A549 (cell line): ENCODE results near the gene CD22. TPM values are rescaled to one million over a fixed set of nuclear protein-coding genes. Genes with fewer than 3 reads are reported as not detected.

ENCODE experiments used
- ATAC-seq, 2 experiments: fragments of 200-7000 bp in 1 of 2; fragments of >200 bp in 1 of 2; cut with Nextera tagmentation in 1 of 2; cut with Tn5 transposase in 1 of 2; 3 replicates each; pipeline versions ENCODE4 v1.8.0 to v1.9.1; 2018 to 2020; ENCODE audit warnings: mild to moderate bottlenecking in 1 of 2, moderate library complexity in 1 of 2
- CTCF ChIA-PET: fragments of 300-600 bp; sonication (Branson Sonifier 250); formaldehyde crosslinking; extraction: SDS; loops from one replicate; lab custom pipeline; 2021; ENCODE audit warnings: antibody characterized with exemption, inconsistent platforms; lab: Yijun Ruan, JAX
- POLR2A ChIA-PET: fragments of 350-600 bp; formaldehyde crosslinking; extraction: SDS; loops from one replicate; lab custom pipeline; 2021; ENCODE audit warnings: antibody characterized with exemption, inconsistent platforms; lab: Yijun Ruan, JAX
- DNase-seq, 2 experiments: peaks; one replicate each; pipeline versions ENCODE4 v3.0.0 to v3.0.0-alpha.2; 2011 to 2016; ENCODE audit warnings: low read depth in 1 of 2, low spot score in 1 of 2
- FAIRE-seq: peaks from 2 replicates; lab custom pipeline; 2011; peaks lifted over from hg19 to GRCh38; lab: Jason Lieb, UNC
- H3K27ac ChIP-seq, 2 experiments: fragments of >200 bp; sonication (Bioruptor Twin); formaldehyde crosslinking; 3 replicates each; pipeline ENCODE4 v1.5.1; 2016 to 2017
- H3K4me1 ChIP-seq: fragments of >200 bp; sonication (Bioruptor Twin); formaldehyde crosslinking; 3 replicates; pipeline ENCODE4 v1.6.1; 2016
- H3K4me2 ChIP-seq: fragments of >200 bp; sonication (Bioruptor Twin); formaldehyde crosslinking; 3 replicates; pipeline ENCODE4 v1.6.1; 2016
- H3K4me3 ChIP-seq: fragments of >200 bp; sonication (Bioruptor Twin); formaldehyde crosslinking; 3 replicates; pipeline ENCODE4 v1.5.1; 2016
- H3K9me3 ChIP-seq: fragments of >200 bp; sonication (Bioruptor Twin); formaldehyde crosslinking; 3 replicates; pipeline ENCODE4 v1.6.1; 2016
- CHD2 ChIP-seq: fragments of 150-350 bp; IDR thresholded peaks from 2 replicates; pipeline ENCODE4 v1.6.1; 2014; ENCODE audit warnings: low read length; ENCODE audit not compliant: partially characterized antibody
- CHD4 ChIP-seq: fragments of 200-600 bp; sonication (generic); IDR thresholded peaks from 2 replicates; pipeline ENCODE4 v1.6.1; 2016; ENCODE audit warnings: antibody characterized with exemption, mild to moderate bottlenecking, borderline replicate concordance
- EHMT2 ChIP-seq: fragments of 200-600 bp; sonication (generic); IDR thresholded peaks from 2 replicates; pipeline ENCODE4 v1.6.1; 2016; ENCODE audit warnings: antibody characterized with exemption, low read depth, mild to moderate bottlenecking, moderate library complexity
- ESRRA ChIP-seq: fragments of 150-350 bp; IDR thresholded peaks from 2 replicates; pipeline ENCODE4 v1.6.1; 2014; ENCODE audit warnings: mild to moderate bottlenecking, low read length, borderline replicate concordance
- HDAC2 ChIP-seq: fragments of 200-600 bp; sonication (generic); IDR thresholded peaks from 2 replicates; pipeline ENCODE4 v1.6.1; 2016
- HOXA7 ChIP-seq: fragments of 250-450 bp; sonication (Bioruptor Pico); IDR thresholded peaks from 2 replicates; pipeline ENCODE4 v1.5.0; 2020; ENCODE audit warnings: mild to moderate bottlenecking, moderate library complexity
- HOXB5 ChIP-seq: fragments of 250-450 bp; sonication (Bioruptor Pico); IDR thresholded peaks from 2 replicates; pipeline ENCODE4 v1.5.0; 2020; ENCODE audit warnings: mild to moderate bottlenecking, moderate library complexity
- JUN ChIP-seq, 2 experiments: fragments of >200 bp; sonication (Bioruptor Twin); formaldehyde crosslinking; IDR thresholded peaks; 2 replicates in 1 of 2; 3 replicates in 1 of 2; pipeline ENCODE4 v1.6.1; 2016 to 2017
- MAZ ChIP-seq: fragments of 150-350 bp; IDR thresholded peaks from 2 replicates; pipeline ENCODE4 v1.6.1; 2014; ENCODE audit warnings: antibody characterized with exemption, low read depth, low read length, borderline replicate concordance
- NR3C1 ChIP-seq: fragments of >200 bp; sonication (Bioruptor Twin); formaldehyde crosslinking; IDR thresholded peaks from 3 replicates; pipeline ENCODE4 v1.6.1; 2017
- PHF8 ChIP-seq: fragments of 200-600 bp; sonication (generic); IDR thresholded peaks from 2 replicates; pipeline ENCODE4 v1.6.1; 2016; ENCODE audit warnings: low read depth, mild to moderate bottlenecking, antibody characterized with exemption, moderate library complexity, borderline replicate concordance
- POLR2A ChIP-seq: IDR thresholded peaks from 2 replicates; pipeline ENCODE4 v1.6.1; 2012; ENCODE audit warnings: mild to moderate bottlenecking, low read length
- RAD21 ChIP-seq, 2 experiments: fragments of >200 bp in 1 of 2; sonication (Bioruptor Twin) in 1 of 2; formaldehyde crosslinking in 1 of 2; IDR thresholded peaks in 1 of 2; conservative IDR thresholded peaks in 1 of 2; 2 replicates in 1 of 2; 3 replicates in 1 of 2; pipeline ENCODE4 v1.6.1; 2012 to 2018; ENCODE audit warnings: inconsistent platforms in 1 of 2
- SMC3 ChIP-seq: fragments of >200 bp; sonication (Bioruptor Twin); formaldehyde crosslinking; IDR thresholded peaks from 3 replicates; pipeline ENCODE4 v1.6.1; 2018; ENCODE audit warnings: inconsistent platforms
- ZSCAN20 ChIP-seq: fragments of 250-450 bp; sonication (Bioruptor Pico); IDR thresholded peaks from 2 replicates; pipeline ENCODE4 v1.8.0; 2022; ENCODE audit warnings: mild to moderate bottlenecking, moderate library complexity
- WGBS: methylation state at CpG from one replicate; pipeline ENCODE4 v1.1.6; 2017; ENCODE audit errors: missing lambda C conversion rate; 5-methylcytosine and 5-hydroxymethylcytosine counted together
- polyA plus RNA-seq, 4 experiments: library from polyadenylated mRNA; depleted of rRNA in 3 of 4; stranded (reverse); fragments of >200 nt; fragmentation: RNase III in 1 of 4; extraction: RNeasy Plus Mini Kit Qiagen cat#74134 plus additional on column Dnase treatment in 1 of 4; gene quantifications; 2 replicates in 3 of 4; 3 replicates in 1 of 4; pipeline ENCODE4 v1.2.3, GENCODE V29; 2011 to 2017
- TF ChIP-seq, protein P1 (sequence below): IDR thresholded peaks from 2 replicates; pipeline ENCODE4 v1.6.1; 2012
- TF ChIP-seq, protein P2 (sequence below): fragments of 200-600 bp; sonication (generic); IDR thresholded peaks from 2 replicates; pipeline ENCODE4 v1.6.1; 2016; ENCODE audit warnings: antibody characterized with exemption, mild to moderate bottlenecking, moderate library complexity
- TF ChIP-seq, protein P3 (sequence below): IDR thresholded peaks from 2 replicates; pipeline ENCODE4 v1.6.1; 2012
- TF ChIP-seq, protein P4 (sequence below): fragments of 250-450 bp; sonication (Bioruptor Pico); IDR thresholded peaks from 2 replicates; pipeline ENCODE4 v1.5.0; 2020; ENCODE audit warnings: low read depth, mild to moderate bottlenecking, moderate library complexity
- TF ChIP-seq, protein P5 (sequence below): fragments of 450-650 bp; IDR thresholded peaks from 2 replicates; pipeline ENCODE4 v1.6.1; 2014; ENCODE audit warnings: antibody characterized with exemption

The CD22 gene
- polyA plus RNA-seq, 2 of the 4 experiments (the other 2 are of a cell fraction) = 0.05 to 0.14 TPM

DNA sequence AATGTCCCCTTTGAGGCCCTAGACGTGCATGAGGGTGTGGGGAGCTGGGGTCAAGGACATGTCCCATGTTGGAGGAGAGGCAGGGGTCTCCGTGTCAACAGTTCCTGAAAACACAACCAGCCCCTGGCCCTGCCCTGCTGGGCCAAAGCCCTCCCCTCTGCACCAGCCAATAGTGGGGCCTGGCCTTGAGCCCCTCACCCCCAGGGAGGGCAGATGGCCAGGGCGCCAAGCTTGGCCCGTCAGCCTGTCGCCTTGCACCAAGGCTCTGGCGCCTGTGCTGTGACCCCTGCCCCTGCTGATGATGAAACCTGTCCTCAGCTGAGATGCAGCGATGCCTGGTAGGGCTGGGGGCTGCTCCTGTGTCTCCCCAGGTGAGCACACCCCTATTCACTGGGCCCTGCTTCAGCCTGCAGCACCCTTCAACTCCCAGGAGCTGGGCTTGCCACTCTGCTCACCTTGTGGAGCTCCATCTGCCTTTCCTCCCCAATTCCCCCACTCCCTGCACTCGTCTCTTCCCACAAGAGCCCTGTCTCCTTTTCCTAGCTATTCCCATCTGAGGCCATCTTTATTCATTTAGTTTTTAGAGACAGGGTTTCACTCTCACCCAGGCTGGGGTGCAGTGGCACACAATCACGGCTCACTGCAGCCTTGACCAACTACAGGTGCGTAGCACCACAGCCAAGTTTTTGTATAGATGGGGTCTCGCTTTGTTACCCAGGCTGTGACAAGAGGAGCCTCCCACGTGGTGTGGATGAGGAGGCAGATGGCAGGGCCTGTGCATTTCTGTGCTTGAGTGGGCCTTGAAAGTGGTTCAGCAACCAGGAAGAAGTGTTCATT is 48.8 kb upstream of the CD22 start:
- TF ChIP-seq POLR2A (0 out of 2 replicates have a peak, but pooled peaks have one; percentile 1), JUN (IDR thresholded peaks at IDR 0.05) (peak in 1 of 2 experiments; percentile 47; a peak in 2 of 5 replicates), RAD21 (conservative IDR thresholded peaks at IDR 0.05 in 1 of 2, IDR thresholded peaks at IDR 0.05 in 1 of 2) (no peak)
- TF ChIP-seq, protein P1, sequence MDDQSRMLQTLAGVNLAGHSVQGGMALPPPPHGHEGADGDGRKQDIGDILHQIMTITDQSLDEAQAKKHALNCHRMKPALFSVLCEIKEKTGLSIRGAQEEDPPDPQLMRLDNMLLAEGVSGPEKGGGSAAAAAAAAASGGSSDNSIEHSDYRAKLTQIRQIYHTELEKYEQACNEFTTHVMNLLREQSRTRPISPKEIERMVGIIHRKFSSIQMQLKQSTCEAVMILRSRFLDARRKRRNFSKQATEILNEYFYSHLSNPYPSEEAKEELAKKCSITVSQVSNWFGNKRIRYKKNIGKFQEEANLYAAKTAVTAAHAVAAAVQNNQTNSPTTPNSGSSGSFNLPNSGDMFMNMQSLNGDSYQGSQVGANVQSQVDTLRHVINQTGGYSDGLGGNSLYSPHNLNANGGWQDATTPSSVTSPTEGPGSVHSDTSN = peak; percentile 26
- peak in 1 of 2 experiments; percentile 4; a peak in 2 of 6 replicates for ATAC-seq
- no peak overlapping the region for H3K27ac ChIP-seq
- WGBS = 80% methylated on average over 12 of the region's 12 CpGs
- H3K9me3 ChIP-seq = no peaks in the 10 kb centered on the region
- ChIA-PET CTCF (interaction anchor here (0.7 to 10.6 kb wide), 7 partner anchors 8 to 127 kb away, joined by 3 to 97 read pairs (median 4); partner anchors contain the start of gene USF2), POLR2A (no interaction called here)
- no peak overlapping the region for H3K4me3 ChIP-seq
- no peak overlapping the region for H3K4me2 ChIP-seq
- DNase-seq = no peak
- H3K4me1 ChIP-seq = no peaks in the 10 kb centered on the region
- no peak for FAIRE-seq

DNA sequence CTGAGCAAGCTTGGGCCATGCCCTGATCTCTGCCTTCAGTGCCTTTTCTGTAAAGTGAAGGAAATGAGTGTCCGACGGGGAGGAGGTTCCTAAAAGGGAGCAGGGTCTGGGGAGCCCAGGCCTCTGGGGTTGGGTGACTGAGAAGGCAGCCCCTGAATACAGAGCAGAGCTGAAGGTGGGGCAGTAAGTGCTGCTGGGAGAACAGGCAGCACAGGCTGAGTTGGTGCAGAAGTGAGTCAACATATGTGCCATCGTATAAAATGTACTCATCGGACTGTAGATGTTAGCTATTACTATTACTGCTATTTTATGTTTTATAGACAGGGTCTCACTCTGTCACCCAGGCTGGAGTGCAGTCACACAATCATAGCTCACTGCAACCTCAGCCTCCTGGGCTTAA is 47.7 kb upstream of the CD22 start:
- no peaks in the 10 kb centered on the region for H3K4me1 ChIP-seq
- no peaks in the 10 kb centered on the region for H3K9me3 ChIP-seq
- peak; percentile 84 for FAIRE-seq
- WGBS = 75% methylated on average over 4 of the region's 4 CpGs
- H3K4me2 ChIP-seq = no peak overlapping the region
- POLR2A ChIA-PET = interaction anchor here (0.6 kb wide), 1 partner anchor 825 kb away, joined by 4 read pairs; no protein-coding TSS in a partner anchor
- TF ChIP-seq ZSCAN20 (CRISPR knock-in tag) (no peak), SMC3 (no peak), JUN (IDR thresholded peaks at IDR 0.05) (no peak), NR3C1 (no peak), CHD2 (no peak)
- TF ChIP-seq, protein P1 = no peak
- no peak overlapping the region for H3K4me3 ChIP-seq
- CTCF ChIA-PET = interaction anchor here (0.5 to 10.6 kb wide), 11 partner anchors 8 to 425 kb away, joined by 3 to 97 read pairs (median 3); partner anchors contain the start of genes MAG and USF2
- H3K27ac ChIP-seq = no peak overlapping the region
- DNase-seq = no peak
- ATAC-seq = peak; percentile 21 to 30; a peak in 3 of 6 replicates

DNA sequence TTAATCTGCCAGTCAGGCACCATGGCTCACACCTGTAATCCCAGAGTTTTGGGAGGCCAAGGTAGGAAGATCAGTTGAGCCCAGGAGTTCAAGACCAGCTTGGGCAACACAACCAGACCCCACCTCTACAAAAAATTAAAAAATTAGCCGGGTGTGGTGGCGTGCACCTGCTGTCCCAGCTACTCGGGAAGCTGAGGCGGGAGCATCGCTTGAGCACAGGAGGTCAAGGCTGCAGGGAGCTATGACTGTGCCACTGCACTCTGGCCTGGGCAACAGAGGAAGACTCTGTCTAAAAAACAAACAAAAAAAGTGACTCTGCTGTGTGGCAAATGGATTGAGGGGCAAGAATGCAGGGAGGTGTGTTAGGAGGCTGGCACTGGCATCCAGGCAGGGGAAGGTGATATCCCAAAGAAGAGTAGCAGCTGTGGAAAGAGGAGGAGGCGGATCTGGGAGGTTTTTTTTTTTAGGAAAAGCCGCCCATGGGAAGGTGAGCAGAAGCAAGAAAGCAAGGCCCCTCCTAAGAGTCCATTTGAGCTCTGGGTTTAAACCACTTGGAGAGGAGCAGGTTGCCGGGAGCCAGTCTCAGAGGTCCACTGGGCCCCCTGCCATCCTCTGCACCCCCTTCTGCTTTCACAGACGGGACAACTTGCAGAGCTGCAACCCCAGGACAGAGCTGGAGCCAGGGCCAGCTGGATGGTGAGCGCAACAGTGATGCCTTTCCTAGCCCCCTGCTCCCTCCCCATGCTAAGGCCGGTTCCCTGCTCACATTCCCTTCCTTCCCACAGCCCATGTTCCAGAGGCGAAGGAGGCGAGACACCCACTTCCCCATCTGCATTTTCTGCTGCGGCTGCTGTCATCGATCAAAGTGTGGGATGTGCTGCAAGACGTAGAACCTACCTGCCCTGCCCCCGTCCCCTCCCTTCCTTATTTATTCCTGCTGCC is 44.6 kb upstream of the CD22 start:
- TF ChIP-seq ESRRA = no peak
- TF ChIP-seq PHF8 = no peak
- TF ChIP-seq, protein P2, sequence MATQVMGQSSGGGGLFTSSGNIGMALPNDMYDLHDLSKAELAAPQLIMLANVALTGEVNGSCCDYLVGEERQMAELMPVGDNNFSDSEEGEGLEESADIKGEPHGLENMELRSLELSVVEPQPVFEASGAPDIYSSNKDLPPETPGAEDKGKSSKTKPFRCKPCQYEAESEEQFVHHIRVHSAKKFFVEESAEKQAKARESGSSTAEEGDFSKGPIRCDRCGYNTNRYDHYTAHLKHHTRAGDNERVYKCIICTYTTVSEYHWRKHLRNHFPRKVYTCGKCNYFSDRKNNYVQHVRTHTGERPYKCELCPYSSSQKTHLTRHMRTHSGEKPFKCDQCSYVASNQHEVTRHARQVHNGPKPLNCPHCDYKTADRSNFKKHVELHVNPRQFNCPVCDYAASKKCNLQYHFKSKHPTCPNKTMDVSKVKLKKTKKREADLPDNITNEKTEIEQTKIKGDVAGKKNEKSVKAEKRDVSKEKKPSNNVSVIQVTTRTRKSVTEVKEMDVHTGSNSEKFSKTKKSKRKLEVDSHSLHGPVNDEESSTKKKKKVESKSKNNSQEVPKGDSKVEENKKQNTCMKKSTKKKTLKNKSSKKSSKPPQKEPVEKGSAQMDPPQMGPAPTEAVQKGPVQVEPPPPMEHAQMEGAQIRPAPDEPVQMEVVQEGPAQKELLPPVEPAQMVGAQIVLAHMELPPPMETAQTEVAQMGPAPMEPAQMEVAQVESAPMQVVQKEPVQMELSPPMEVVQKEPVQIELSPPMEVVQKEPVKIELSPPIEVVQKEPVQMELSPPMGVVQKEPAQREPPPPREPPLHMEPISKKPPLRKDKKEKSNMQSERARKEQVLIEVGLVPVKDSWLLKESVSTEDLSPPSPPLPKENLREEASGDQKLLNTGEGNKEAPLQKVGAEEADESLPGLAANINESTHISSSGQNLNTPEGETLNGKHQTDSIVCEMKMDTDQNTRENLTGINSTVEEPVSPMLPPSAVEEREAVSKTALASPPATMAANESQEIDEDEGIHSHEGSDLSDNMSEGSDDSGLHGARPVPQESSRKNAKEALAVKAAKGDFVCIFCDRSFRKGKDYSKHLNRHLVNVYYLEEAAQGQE = no peak
- TF ChIP-seq HDAC2 = no peak
- no peak for TF ChIP-seq HOXA7 (CRISPR knock-in tag)
- TF ChIP-seq EHMT2 = no peak
- no peak for TF ChIP-seq MAZ
- TF ChIP-seq, protein P3, sequence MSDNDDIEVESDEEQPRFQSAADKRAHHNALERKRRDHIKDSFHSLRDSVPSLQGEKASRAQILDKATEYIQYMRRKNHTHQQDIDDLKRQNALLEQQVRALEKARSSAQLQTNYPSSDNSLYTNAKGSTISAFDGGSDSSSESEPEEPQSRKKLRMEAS = no peak
- no peak for TF ChIP-seq CHD4
- TF ChIP-seq, protein P4, sequence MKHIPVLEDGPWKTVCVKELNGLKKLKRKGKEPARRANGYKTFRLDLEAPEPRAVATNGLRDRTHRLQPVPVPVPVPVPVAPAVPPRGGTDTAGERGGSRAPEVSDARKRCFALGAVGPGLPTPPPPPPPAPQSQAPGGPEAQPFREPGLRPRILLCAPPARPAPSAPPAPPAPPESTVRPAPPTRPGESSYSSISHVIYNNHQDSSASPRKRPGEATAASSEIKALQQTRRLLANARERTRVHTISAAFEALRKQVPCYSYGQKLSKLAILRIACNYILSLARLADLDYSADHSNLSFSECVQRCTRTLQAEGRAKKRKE (CRISPR knock-in tag) = no peak
- TF ChIP-seq HOXB5 (CRISPR knock-in tag) = no peak
- TF ChIP-seq, protein P5, sequence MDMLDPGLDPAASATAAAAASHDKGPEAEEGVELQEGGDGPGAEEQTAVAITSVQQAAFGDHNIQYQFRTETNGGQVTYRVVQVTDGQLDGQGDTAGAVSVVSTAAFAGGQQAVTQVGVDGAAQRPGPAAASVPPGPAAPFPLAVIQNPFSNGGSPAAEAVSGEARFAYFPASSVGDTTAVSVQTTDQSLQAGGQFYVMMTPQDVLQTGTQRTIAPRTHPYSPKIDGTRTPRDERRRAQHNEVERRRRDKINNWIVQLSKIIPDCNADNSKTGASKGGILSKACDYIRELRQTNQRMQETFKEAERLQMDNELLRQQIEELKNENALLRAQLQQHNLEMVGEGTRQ = no peak
- no peak for DNase-seq
- CTCF ChIA-PET = interaction anchor here (1.2 to 10.6 kb wide), 5 partner anchors 11 to 211 kb away, joined by 3 to 97 read pairs (median 4); partner anchors contain the start of gene USF2
- ATAC-seq = no peak
- WGBS = 72% methylated on average over 17 of the region's 17 CpGs
- Histone ChIP-seq H3K4me1 (no peaks in the 10 kb centered on the region), H3K4me3 (no peak overlapping the region), H3K9me3 (no peaks in the 10 kb centered on the region), H3K27ac (no peak overlapping the region), H3K4me2 (no peak overlapping the region)
- POLR2A ChIA-PET = interaction anchor here (1.0 kb wide), 1 partner anchor 15 kb away, joined by 3 read pairs; no protein-coding TSS in a partner anchor
- FAIRE-seq = no peak
